H1 (cell line): ENCODE results near the gene CHST11. TPM values are rescaled to one million over a fixed set of nuclear protein-coding genes. Genes with fewer than 3 reads are reported as not detected.
A peak's percentile ranks its signal among the peaks of the same experiment; 100 is the strongest.

ENCODE experiments used
- CTCF ChIA-PET: fragments of 300-600 bp; sonication (Branson Sonifier 250); formaldehyde crosslinking; loops from one replicate; lab custom pipeline; 2021; ENCODE audit not compliant: partially characterized antibody; lab: Charles Lee
- POLR2A ChIA-PET: fragments of 300-600 bp; sonication (Branson Sonifier 250); formaldehyde crosslinking; loops from one replicate; lab custom pipeline; 2021; ENCODE audit warnings: inconsistent platforms; ENCODE audit not compliant: partially characterized antibody; lab: Charles Lee
- DNase-seq, 2 experiments: peaks; one replicate each; pipeline versions ENCODE4 v3.0.0 to v3.0.0-alpha.2; 2010 to 2022; ENCODE audit warnings: low spot score in 2 of 2, low read depth in 1 of 2, mixed read lengths in 1 of 2
- FAIRE-seq: peaks from 2 replicates; lab custom pipeline; 2011; peaks lifted over from hg19 to GRCh38; lab: Jason Lieb, UNC
- H2AFZ ChIP-seq: 2 replicates; pipeline ENCODE4 v1.8.1; 2012; ENCODE audit warnings: low read length, inconsistent platforms
- H2AK5ac ChIP-seq: 2 replicates; pipeline ENCODE4 v1.6.1; 2013; ENCODE audit warnings: low read depth, low read length
- H2BK120ac ChIP-seq: replicated peaks from 2 replicates; pipeline ENCODE3; 2013; ENCODE audit warnings: low read depth, low read length, inconsistent platforms
- H2BK12ac ChIP-seq: 2 replicates; pipeline ENCODE4 v1.6.1; 2013; ENCODE audit warnings: low read depth, low read length
- H2BK15ac ChIP-seq: 2 replicates; pipeline ENCODE4 v1.6.1; 2013; ENCODE audit warnings: low read length
- H2BK20ac ChIP-seq: 2 replicates; pipeline ENCODE4 v1.6.1; 2013; ENCODE audit warnings: low read length
- H2BK5ac ChIP-seq: 2 replicates; pipeline ENCODE4 v1.6.1; 2013; ENCODE audit warnings: low read depth, low read length
- H3K14ac ChIP-seq: 2 replicates; pipeline ENCODE4 v1.6.1; 2013; ENCODE audit warnings: inconsistent platforms; ENCODE audit not compliant: insufficient read length
- H3K18ac ChIP-seq: 2 replicates; pipeline ENCODE4 v1.6.1; 2013; ENCODE audit warnings: low read length; ENCODE audit errors: extremely low read depth
- H3K23ac ChIP-seq: 2 replicates; pipeline ENCODE4 v1.6.1; 2013; ENCODE audit warnings: inconsistent platforms; ENCODE audit not compliant: insufficient read length
- H3K23me2 ChIP-seq: 2 replicates; pipeline ENCODE4 v1.6.1; 2013; ENCODE audit warnings: low read depth, low read length
- H3K27ac ChIP-seq: 2 replicates; pipeline ENCODE4 v1.6.1; 2011; ENCODE audit warnings: low read depth, low read length, inconsistent platforms
- H3K27me3 ChIP-seq, 4 experiments: replicated peaks in 1 of 4; 1 replicate in 1 of 4; 2 replicates in 3 of 4; pipeline versions ENCODE4 v1.6.1 to v1.8.1; 2011 to 2013; ENCODE audit warnings: low read length in 3 of 4, mild to moderate bottlenecking in 3 of 4, inconsistent platforms in 2 of 4, mixed read lengths in 2 of 4, moderate library complexity in 1 of 4; ENCODE audit not compliant: control insufficient read depth in 3 of 4, insufficient read depth in 3 of 4; ENCODE audit errors: extremely low read depth in 1 of 4
- H3K36me3 ChIP-seq, 4 experiments: 2 replicates each; pipeline versions ENCODE4 v1.6.1 to v1.8.1; 2011 to 2013; ENCODE audit warnings: mild to moderate bottlenecking in 4 of 4, low read length in 3 of 4, moderate library complexity in 2 of 4, control low read depth in 1 of 4, inconsistent platforms in 1 of 4; ENCODE audit not compliant: insufficient read depth in 4 of 4, control insufficient read depth in 2 of 4
- H3K4ac ChIP-seq: replicated peaks from 2 replicates; pipeline ENCODE3; 2013; ENCODE audit warnings: low read length, low read depth, mixed read lengths, inconsistent platforms; ENCODE audit not compliant: insufficient read length
- H3K4me1 ChIP-seq, 4 experiments: replicated peaks in 1 of 4; 1 replicate in 1 of 4; 2 replicates in 3 of 4; pipeline versions ENCODE4 v1.6.1 to v1.8.1; 2011 to 2013; ENCODE audit warnings: low read length in 3 of 4, inconsistent platforms in 2 of 4, mixed read lengths in 1 of 4; ENCODE audit not compliant: insufficient read depth in 4 of 4, control insufficient read depth in 3 of 4
- H3K4me2 ChIP-seq, 2 experiments: 2 replicates each; pipeline versions ENCODE4 v1.6.1 to v1.8.1; 2011 to 2013; ENCODE audit warnings: low read depth in 2 of 2, low read length in 2 of 2, control low read depth in 1 of 2, inconsistent platforms in 1 of 2, mild to moderate bottlenecking in 1 of 2; ENCODE audit not compliant: insufficient read depth in 1 of 2
- H3K4me3 ChIP-seq, 4 experiments: fragments of 200-600, 300-600 bp in 1 of 4; sonication (generic), shearing (Covaris generic), sonication (Bioruptor Twin) in 1 of 4; 2 replicates each; pipeline versions ENCODE4 v1.5.1 to v1.8.1; 2011 to 2016; ENCODE audit warnings: low read length in 4 of 4, low read depth in 3 of 4, control low read depth in 2 of 4, inconsistent platforms in 2 of 4, mild to moderate bottlenecking in 2 of 4, mixed read lengths in 1 of 4, moderate library complexity in 1 of 4; ENCODE audit not compliant: insufficient read depth in 2 of 4; ENCODE audit errors: extremely low read depth in 1 of 4
- H3K56ac ChIP-seq: replicated peaks from 2 replicates; pipeline ENCODE3; 2013; ENCODE audit warnings: low read depth, mild to moderate bottlenecking, mixed read lengths, low read length, inconsistent platforms; ENCODE audit not compliant: insufficient read length
- H3K79me1 ChIP-seq: 2 replicates; pipeline ENCODE4 v1.6.1; 2013; ENCODE audit warnings: low read depth, low read length, control low read depth
- H3K79me2 ChIP-seq, 2 experiments: 2 replicates each; pipeline versions ENCODE4 v1.6.1 to v1.8.1; 2012 to 2013; ENCODE audit warnings: low read length in 2 of 2, mild to moderate bottlenecking in 2 of 2, inconsistent platforms in 1 of 2; ENCODE audit not compliant: insufficient read depth in 2 of 2, control insufficient read depth in 1 of 2
- H3K9ac ChIP-seq, 4 experiments: replicated peaks in 1 of 4; 1 replicate in 1 of 4; 2 replicates in 3 of 4; pipeline versions ENCODE4 v1.6.1 to v1.8.1; 2011 to 2013; ENCODE audit warnings: low read depth in 3 of 4, low read length in 3 of 4, control low read depth in 2 of 4, mild to moderate bottlenecking in 2 of 4, moderate library complexity in 2 of 4, inconsistent platforms in 1 of 4; ENCODE audit errors: extremely low read depth in 1 of 4
- H3K9me3 ChIP-seq, 2 experiments: 2 replicates each; pipeline versions ENCODE4 v1.6.1 to v1.8.1; 2012 to 2013; ENCODE audit warnings: mild to moderate bottlenecking in 2 of 2, moderate library complexity in 2 of 2, control low read depth in 1 of 2, inconsistent platforms in 1 of 2, low read depth in 1 of 2, low read length in 1 of 2, mixed read lengths in 1 of 2; ENCODE audit not compliant: insufficient read depth in 2 of 2
- H4K20me1 ChIP-seq, 2 experiments: replicated peaks in 1 of 2; 2 replicates each; pipeline versions ENCODE3 to v1.8.1; 2011 to 2013; ENCODE audit warnings: inconsistent platforms in 2 of 2, low read length in 2 of 2, mild to moderate bottlenecking in 1 of 2; ENCODE audit not compliant: insufficient read depth in 2 of 2, control insufficient read depth in 1 of 2
- H4K5ac ChIP-seq: 2 replicates; pipeline ENCODE4 v1.6.1; 2013; ENCODE audit warnings: low read length, low read depth, mixed read lengths, inconsistent platforms; ENCODE audit not compliant: insufficient read length
- H4K8ac ChIP-seq: 2 replicates; pipeline ENCODE4 v1.8.0; 2013; ENCODE audit warnings: mild to moderate bottlenecking, moderate library complexity, low read length, inconsistent platforms; ENCODE audit not compliant: insufficient read depth; ENCODE audit errors: extremely low read depth
- H4K91ac ChIP-seq: replicated peaks from 2 replicates; pipeline ENCODE3; 2013; ENCODE audit warnings: low read length, mixed read lengths, inconsistent platforms; ENCODE audit not compliant: insufficient read length
- CHD2 ChIP-seq: IDR thresholded peaks from 2 replicates; pipeline ENCODE4 v1.6.1; 2012; ENCODE audit warnings: low read length, improper control_type of control experiment
- WGBS, 2 experiments: shearing (Covaris generic) in 1 of 2; methylation state at CpG; one replicate each; pipeline versions ENCODE4 v1.1.6 to v1.1.7; 2013 to 2015; ENCODE audit warnings: low lambda C conversion rate in 2 of 2, mixed read lengths in 2 of 2, inconsistent platforms in 1 of 2, low coverage in 1 of 2, missing lambda C conversion rate in 1 of 2; ENCODE audit not compliant: insufficient replicate concordance in 2 of 2, insufficient coverage in 1 of 2, insufficient read length in 1 of 2; ENCODE audit errors: extremely low coverage in 1 of 2, missing lambda C conversion rate in 1 of 2; 5-methylcytosine and 5-hydroxymethylcytosine counted together
- polyA plus RNA-seq, 7 experiments: library from polyadenylated mRNA; depleted of rRNA in 3 of 7; stranded (reverse) in 5 of 7; unstranded in 2 of 7; fragments of >200 nt in 5 of 7; fragments of 200-250 nt in 2 of 7; gene quantifications; 1 replicate in 5 of 7; 2 replicates in 1 of 7; 4 replicates in 1 of 7; pipeline versions ENCODE4 v1.2.1 to v1.2.3, GENCODE V29; 2011 to 2013; ENCODE audit warnings: missing spikeins in 2 of 7, mixed read lengths in 2 of 7
- total RNA-seq: library from RNA; stranded (reverse); fragmentation: NEBNext Ultra II Directional; extraction: Animal tissue kit (Norgen Biotek cat#: 25700); gene quantifications from 2 replicates; pipeline ENCODE4 v1.2.1, GENCODE V29; 2021

CHST11 gene
- total and polyA plus RNA-seq, 2 of the 8 experiments (the other 6 are each of a cell fraction or from before 2014, with no cell fraction given) = 14.4 to 20.8 TPM

- Histone ChIP-seq H2BK120ac (no peak overlapping the region), H2BK15ac (no peak overlapping the region), H4K5ac (no peak overlapping the region), H2BK12ac (no peak overlapping the region), H3K23ac (no peak overlapping the region), H3K4me2 (no peak overlapping the region), H3K79me1 (no peaks in the 10 kb centered on the region), H4K8ac (no peak overlapping the region; the same call in 1 of the 2 replicates), H3K23me2 (no peaks in the 10 kb centered on the region), H2BK5ac (no peak overlapping the region), H3K4me3 (no peak overlapping the region), H4K91ac (no peak overlapping the region), H3K18ac (no peak overlapping the region), H3K14ac (no peak overlapping the region), H3K27me3 (no peaks in the 10 kb centered on the region), H2AFZ (no peak overlapping the region), H3K36me3 (no peaks in the 10 kb centered on the region), H2AK5ac (no peak overlapping the region), H3K27ac (no peak overlapping the region), H3K79me2 (no peaks in the 10 kb centered on the region), H3K4me1 (peaks cover 2 to 11% (median 4%) of the 10 kb centered on the region in 4 experiments; a peak in 4 of 7 replicates), H3K56ac (no peak overlapping the region), H3K9me3 (no peaks in the 10 kb centered on the region), H4K20me1 (peaks cover 2% of the 10 kb centered on the region in 2 experiments), H2BK20ac (no peak overlapping the region), H3K4ac (no peak overlapping the region), H3K9ac (peak overlapping the region in 1 of 4 experiments; percentile 14; a peak in 1 of 7 replicates)
- ChIA-PET CTCF (interaction anchor here (0.6 kb wide), 1 partner anchor 16 kb away, joined by 3 read pairs; no protein-coding TSS in a partner anchor), POLR2A (no interaction called here)
- no peak for FAIRE-seq
- DNase-seq = no peak
- 77% methylated on average over 5 of the region's 5 CpGs; no CpG with 5 or more reads in 1 of the 2 experiments for WGBS, 2 experiments
- TF ChIP-seq CHD2 = no peak
These were observed 88.1 kb downstream of the CHST11 start for GRCh38 chr12:104544836-104545235.
